CD4-positive, alpha-beta T cell (primary cell): ENCODE data around the gene TCHP. TPM values are rescaled to one million over a fixed set of nuclear protein-coding genes. Genes with fewer than 3 reads are reported as not detected.
A peak's percentile ranks its signal among the peaks of the same experiment; 100 is the strongest.
"Not testable (repeated sequence)": the region's sequence is repeated elsewhere in the genome, so short reads cannot be mapped to it uniquely, and the experiment has no call there.

ENCODE experiments used
- ATAC-seq: fragments of 200-7000 bp; cut with Tn5 transposase; one replicate; pipeline ENCODE4 v1.10.0; 2022; ENCODE audit warnings: mild to moderate bottlenecking; ENCODE audit not compliant: poor library complexity
- CTCF ChIA-PET: fragments of 350-600 bp; sonication (Branson Sonifier 250); formaldehyde crosslinking; loops from one replicate; lab custom pipeline; 2021; ENCODE audit warnings: antibody characterized with exemption, inconsistent platforms; lab: Charles Lee
- POLR2A ChIA-PET: fragments of 350-600 bp; sonication (Branson Sonifier 250); formaldehyde crosslinking; loops from one replicate; lab custom pipeline; 2021; ENCODE audit warnings: antibody characterized with exemption, inconsistent platforms; lab: Charles Lee
- DNase-seq, 14 experiments: peaks; one replicate each; pipeline ENCODE4 v3.0.0-alpha.2; 2013 to 2020; ENCODE audit warnings: mixed read lengths in 2 of 14
- H3K27ac ChIP-seq, 2 donors: one replicate each; pipeline versions ENCODE4 v1.5.1 to v1.7.0; 2013; ENCODE audit warnings: low read length in 2 of 2, low read depth in 1 of 2, mild to moderate bottlenecking in 1 of 2
- H3K27me3 ChIP-seq, 2 experiments: 1 replicate in 1 of 2; 2 replicates in 1 of 2; pipeline versions ENCODE4 v1.6.1 to v1.7.0; 2013; ENCODE audit warnings: low read length in 2 of 2, control low read depth in 1 of 2, mild to moderate bottlenecking in 1 of 2, moderate library complexity in 1 of 2; ENCODE audit not compliant: insufficient read depth in 2 of 2, control insufficient read depth in 1 of 2
- H3K36me3 ChIP-seq: one replicate; pipeline ENCODE4 v1.6.1; 2013; ENCODE audit warnings: low read length, control low read depth; ENCODE audit not compliant: insufficient read depth
- H3K4me1 ChIP-seq: one replicate; pipeline ENCODE4 v1.6.1; 2013; ENCODE audit warnings: low read length, control low read depth; ENCODE audit not compliant: insufficient read depth
- H3K4me3 ChIP-seq: one replicate; pipeline ENCODE4 v1.5.1; 2013; ENCODE audit warnings: mild to moderate bottlenecking, low read length, moderate library complexity
- H3K9me3 ChIP-seq, 2 experiments: 1 replicate in 1 of 2; 2 replicates in 1 of 2; pipeline versions ENCODE4 v1.6.1 to v1.7.0; 2013; ENCODE audit warnings: low read length in 2 of 2, mild to moderate bottlenecking in 2 of 2, control low read depth in 1 of 2, moderate library complexity in 1 of 2; ENCODE audit not compliant: control insufficient read depth in 1 of 2, insufficient read depth in 1 of 2
- H3K27ac Mint-ChIP-seq: one replicate; pipeline ENCODE4 v1.8.0; 2020; ENCODE audit warnings: mixed read lengths
- H3K27me3 Mint-ChIP-seq: one replicate; pipeline ENCODE4 v1.8.0; 2021; ENCODE audit warnings: mixed read lengths
- H3K36me3 Mint-ChIP-seq: one replicate; pipeline ENCODE4 v1.8.0; 2021; ENCODE audit warnings: low read depth, mixed read lengths
- H3K4me1 Mint-ChIP-seq: one replicate; pipeline ENCODE4 v1.8.0; 2021; ENCODE audit warnings: low read depth, mixed read lengths
- H3K4me3 Mint-ChIP-seq: one replicate; pipeline ENCODE4 v1.8.0; 2020; ENCODE audit warnings: mild to moderate bottlenecking, mixed read lengths
- H3K9me3 Mint-ChIP-seq: one replicate; pipeline ENCODE4 v1.8.0; 2020; ENCODE audit warnings: mixed read lengths
- CTCF ChIP-seq: fragments of 200-600 bp; IDR thresholded peaks from one replicate; pipeline ENCODE4 v1.8.0; 2022; ENCODE audit warnings: antibody characterized with exemption, mild to moderate bottlenecking
- intact Hi-C, 2 experiments: fragments of 100-400 bp; cut with DNase I in 1 of 2; cut with micrococcal nuclease in 1 of 2; formaldehyde crosslinking; loops; one replicate each; pipeline versions ENCODE4 v1.15.1 to v1.9.0; 2023 to 2025; cut with DNase I, micrococcal nuclease
- total RNA-seq, 174 experiments: library from RNA in 2 of 174; stranded (reverse) in 2 of 174; gene quantifications; one replicate each; pipeline ENCODE4 v1.2.3 and lab custom pipeline; 2021 to 2026

The TCHP gene
- total RNA-seq, 2 experiments from 2014 or later, result 13.2 to 13.6 TPM

- intact Hi-C loops, result loop anchor here in 1 of 2 experiments (10.0 kb wide), 1 partner anchor 411 kb away; the partner anchor contains the start of genes KCTD10 and UBE3B
- POLR2A ChIA-PET, result no interaction called here
- H3K9me3 Mint-ChIP-seq, result no peaks in the 10 kb centered on the region
These were observed 14.5 kb upstream of the TCHP start for GRCh38 chr12:109885616-109886015.

GRCh38 chr12:109888179-109889020 lies 11.7 kb upstream of the TCHP start:
- Mint-ChIP-seq H3K27ac (peak overlapping the region; percentile 86), H3K4me3 (peak overlapping the region; percentile 27), H3K4me1 (peaks cover 38% of the 10 kb centered on the region), H3K36me3 (no peaks in the 10 kb centered on the region), H3K9me3 (no peaks in the 10 kb centered on the region), H3K27me3 (no peaks in the 10 kb centered on the region)
- Histone ChIP-seq H3K27me3 (no peaks in the 10 kb centered on the region), H3K4me1 (peaks cover 44% of the 10 kb centered on the region), H3K36me3 (no peaks in the 10 kb centered on the region), H3K9me3 (no peaks in the 10 kb centered on the region), H3K4me3 (no peak overlapping the region), H3K27ac (peak overlapping the region; percentile 73 to 79)
- DNase-seq, result peak in 5 of 14 experiments; percentile 12 to 75 (median 58)
- intact Hi-C loops, result loop anchor here in 1 of 2 experiments (10.0 kb wide), 1 partner anchor 414 kb away; the partner anchor contains the start of genes KCTD10 and UBE3B
- ChIA-PET CTCF (interaction anchor here (1.1 to 1.3 kb wide), 2 partner anchors 35 to 43 kb away, joined by 5 to 7 read pairs; no protein-coding TSS in a partner anchor), POLR2A (interaction anchor here (0.6 to 2.3 kb wide), 6 partner anchors 11 to 543 kb away, joined by 3 to 17 read pairs (median 6); partner anchors contain the start of genes ANKRD13A, KCTD10, TCHP and UBE3B)
- peak; percentile 73 for ATAC-seq
- TF ChIP-seq CTCF, result no peak

More at GRCh38 chr12:109885616-109886015, 14.5 kb upstream of the TCHP start:
- no peaks in the 10 kb centered on the region for H3K27me3 Mint-ChIP-seq
- H3K27ac Mint-ChIP-seq, result no peak overlapping the region
- DNase-seq (no peak), ATAC-seq (no peak)
- no peaks in the 10 kb centered on the region for H3K36me3 Mint-ChIP-seq
- no peak overlapping the region for H3K4me3 Mint-ChIP-seq
- CTCF ChIA-PET, result no interaction called here
- no peak overlapping the region for H3K27ac ChIP-seq
- H3K27me3 ChIP-seq, result no peaks in the 10 kb centered on the region
- no peak overlapping the region for H3K4me3 ChIP-seq
- H3K36me3 ChIP-seq, result no peaks in the 10 kb centered on the region
- peaks cover 34% of the 10 kb centered on the region for H3K4me1 Mint-ChIP-seq
- no peaks in the 10 kb centered on the region for H3K9me3 ChIP-seq
- peaks cover 36% of the 10 kb centered on the region for H3K4me1 ChIP-seq
- TF ChIP-seq CTCF, result no peak

GRCh38 chr12:109890620-109891170 lies 9.4 kb upstream of the TCHP start:
- ChIA-PET CTCF (no interaction called here), POLR2A (interaction anchor here (0.6 kb wide), 1 partner anchor 235 kb away, joined by 6 read pairs; no protein-coding TSS in a partner anchor)
- H3K27me3 Mint-ChIP-seq, result no peaks in the 10 kb centered on the region
- Histone ChIP-seq H3K27ac (no peak overlapping the region), H3K9me3 (no peaks in the 10 kb centered on the region), H3K27me3 (no peaks in the 10 kb centered on the region), H3K4me3 (no peak overlapping the region), H3K36me3 (no peaks in the 10 kb centered on the region), H3K4me1 (peaks cover 45% of the 10 kb centered on the region)
- H3K36me3 Mint-ChIP-seq, result no peaks in the 10 kb centered on the region
- intact Hi-C loops, result no loop called here
- H3K9me3 Mint-ChIP-seq, result no peaks in the 10 kb centered on the region
- no peak for TF ChIP-seq CTCF
- no peak for ATAC-seq
- no peak for DNase-seq
- H3K4me3 Mint-ChIP-seq, result no peak overlapping the region
- peak overlapping the region; percentile 56 for H3K27ac Mint-ChIP-seq
- H3K4me1 Mint-ChIP-seq, result peaks cover 38% of the 10 kb centered on the region

- H3K4me1 ChIP-seq, result peaks cover 45% of the 10 kb centered on the region
- CTCF ChIA-PET, H3K27ac ChIP-seq, H3K27me3 ChIP-seq, H3K36me3 ChIP-seq, H3K27ac Mint-ChIP-seq, H3K9me3 Mint-ChIP-seq, DNase-seq, intact Hi-C loops, POLR2A ChIA-PET, ATAC-seq, H3K27me3 Mint-ChIP-seq, H3K4me3 ChIP-seq, H3K4me3 Mint-ChIP-seq, H3K36me3 Mint-ChIP-seq, H3K9me3 ChIP-seq: not testable (repeated sequence)
- peaks cover 38% of the 10 kb centered on the region for H3K4me1 Mint-ChIP-seq
These were observed 8.3 kb upstream of the TCHP start for GRCh38 chr12:109891731-109892130.
